DMS53 (cell line): ENCODE results near the gene LMBR1.
A peak's percentile ranks its signal among the peaks of the same experiment; 100 is the strongest.
"Not testable (repeated sequence)": the region's sequence is repeated elsewhere in the genome, so short reads cannot be mapped to it uniquely, and the experiment has no call there.

Experiments
- DNase-seq: peaks from one replicate; lab custom pipeline; 2025; lab: John Stamatoyannopoulos, UW

The LMBR1 gene

GRCh38 chr7:156892821-156893706 lies at the start of gene LMBR1:
TSS of gene LMBR1 (minus strand) at chr7:156893183. CDS start at chr7:156892993, 190 bp downstream.
- DNase-seq = peak; percentile 98

GRCh38 chr7:156942708-156943090 lies 49.7 kb upstream of the LMBR1 start:
- DNase-seq = peak; percentile 83

- peak; percentile 25 for DNase-seq
Observed at GRCh38 chr7:156941393-156942182, 48.6 kb upstream of the LMBR1 start.

- DNase-seq = no peak
Observed at GRCh38 chr7:156940421-156941122, 47.6 kb upstream of the LMBR1 start.

GRCh38 chr7:156936766-156937165 lies 43.8 kb upstream of the LMBR1 start:
- DNase-seq = not testable (repeated sequence)

GRCh38 chr7:156935250-156935649 lies 42.3 kb upstream of the LMBR1 start:
- DNase-seq = no peak

- DNase-seq = peak; percentile 50
Observed at GRCh38 chr7:156932006-156932405, 39.0 kb upstream of the LMBR1 start.

- no peak for DNase-seq
Observed at GRCh38 chr7:156929789-156930539, 37.0 kb upstream of the LMBR1 start.

GRCh38 chr7:156928406-156928747 lies 35.4 kb upstream of the LMBR1 start:
- DNase-seq = no peak

- DNase-seq = peak; percentile 33
Observed at GRCh38 chr7:156927571-156928405, 34.8 kb upstream of the LMBR1 start.

- not testable (repeated sequence) for DNase-seq
Observed at GRCh38 chr7:156925821-156926220, 32.8 kb upstream of the LMBR1 start.

- DNase-seq = not testable (repeated sequence)
Observed at GRCh38 chr7:156922304-156922703, 29.3 kb upstream of the LMBR1 start.

GRCh38 chr7:156920487-156921373 lies 27.7 kb upstream of the LMBR1 start:
- DNase-seq = not testable (repeated sequence)

GRCh38 chr7:156920076-156920475 lies 27.1 kb upstream of the LMBR1 start:
- no peak for DNase-seq

GRCh38 chr7:156919132-156919713 lies 26.2 kb upstream of the LMBR1 start:
- DNase-seq = no peak

GRCh38 chr7:156918635-156919034 lies 25.7 kb upstream of the LMBR1 start:
- DNase-seq = no peak

- DNase-seq = not testable (repeated sequence)
Observed at GRCh38 chr7:156909574-156910252, 16.7 kb upstream of the LMBR1 start.

GRCh38 chr7:156907656-156908055 lies 14.7 kb upstream of the LMBR1 start:
- DNase-seq = peak; percentile 18

- DNase-seq = no peak
Observed at GRCh38 chr7:156906200-156906649, 13.2 kb upstream of the LMBR1 start.
